Measurements from ENCODE around the gene KCNAB1.
A peak's percentile ranks its signal among the peaks of the same experiment; 100 is the strongest.
"Not testable (repeated sequence)": the region's sequence is repeated elsewhere in the genome, so short reads cannot be mapped to it uniquely, and the experiment has no call there.

KCNAB1 gene

DNA sequence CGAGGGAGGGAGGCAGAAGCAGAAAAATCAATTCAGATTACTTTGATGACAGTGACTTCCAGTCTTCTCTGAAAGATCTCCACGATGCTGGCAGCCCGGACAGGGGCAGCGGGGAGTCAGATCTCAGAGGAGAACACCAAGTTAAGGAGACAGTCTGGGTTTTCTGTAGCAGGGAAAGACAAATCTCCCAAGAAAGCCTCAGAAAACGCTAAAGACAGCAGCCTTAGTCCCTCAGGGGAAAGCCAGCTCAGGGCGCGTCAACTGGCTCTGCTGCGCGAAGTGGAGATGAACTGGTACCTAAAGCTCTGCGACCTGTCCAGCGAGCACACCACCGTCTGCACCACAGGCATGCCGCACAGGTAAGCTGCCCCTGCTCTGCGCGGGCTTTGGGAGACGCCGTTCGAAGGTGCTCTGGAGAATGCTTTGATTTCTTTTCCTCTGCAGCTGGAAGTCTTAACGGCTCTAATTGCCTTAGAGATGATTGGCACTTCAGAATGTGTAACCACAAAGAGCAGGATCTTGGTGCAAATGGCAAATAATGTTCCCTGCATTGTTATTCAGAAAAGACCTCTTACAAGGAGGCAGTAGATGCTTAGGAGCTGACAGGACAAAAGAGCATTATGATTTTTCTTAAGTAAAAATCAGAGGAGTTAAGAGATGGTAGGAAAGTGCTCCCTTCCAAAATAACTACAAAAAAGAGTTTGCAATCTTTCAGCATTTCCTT, at the start of gene KCNAB1:
Gene KCNAB1, plus strand, starts transcription at position 51 of the 724 bp plus-strand sequence.
- DNase-seq: no peak

DNA sequence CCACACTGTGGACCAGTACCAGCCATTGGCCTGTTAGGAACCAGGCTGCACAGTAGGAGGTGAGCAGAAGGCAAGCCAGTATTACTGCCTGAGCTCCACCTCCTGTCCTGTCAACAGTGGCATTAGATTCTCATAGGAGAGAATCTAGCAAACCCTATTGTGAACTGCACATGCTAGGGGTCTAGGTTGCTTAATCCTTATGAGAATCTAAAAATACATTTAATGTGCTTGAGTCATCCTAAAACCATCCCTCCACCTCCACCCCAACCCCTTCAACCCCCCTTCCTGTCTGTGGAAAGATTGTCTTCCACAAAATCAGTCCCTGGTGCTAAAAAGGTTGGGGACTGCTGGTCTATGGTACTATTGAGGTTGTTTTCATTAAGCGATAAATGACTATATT, 49.3 kb upstream of the KCNAB1 start:
- DNase-seq: no peak

DNA sequence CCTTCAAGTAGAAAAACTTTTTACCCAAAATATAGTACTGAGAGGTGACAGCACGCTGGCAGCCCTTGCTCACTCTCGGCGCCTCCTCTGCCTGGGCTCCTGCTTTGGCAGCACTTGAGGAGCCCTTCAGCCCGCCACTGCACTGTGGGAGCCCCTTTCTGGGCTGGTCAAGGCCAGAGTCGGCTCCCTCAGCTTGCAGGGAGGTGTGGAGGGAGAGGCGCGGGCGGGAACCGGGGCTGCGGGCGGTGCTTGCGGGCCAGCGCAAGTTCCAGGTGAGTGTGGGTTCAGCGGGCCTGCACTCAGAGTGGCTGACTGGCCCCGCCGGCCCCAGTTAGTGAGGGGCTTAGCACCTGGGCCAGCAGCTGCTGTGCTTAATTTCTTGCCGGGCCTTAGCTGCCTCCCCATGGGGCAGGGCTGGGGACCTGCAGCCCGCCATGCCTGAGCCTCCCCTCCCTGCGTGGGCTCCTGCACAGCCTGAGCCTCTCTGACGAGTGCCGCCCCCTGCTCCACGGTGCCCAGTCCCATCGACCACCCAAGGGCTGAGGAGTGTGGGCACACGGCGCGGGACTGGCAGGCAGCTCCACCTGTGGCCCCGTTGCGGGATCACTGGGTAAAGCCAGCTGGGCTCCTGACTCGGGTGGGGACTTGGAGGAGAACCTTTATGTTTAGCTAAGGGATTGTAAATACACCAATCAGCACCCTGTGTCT, 47.3 kb upstream of the KCNAB1 start:
- DNase-seq: not testable (repeated sequence)

GRCh38 chr3:156090126-156090525, 30.3 kb upstream of the KCNAB1 start:
- DNase-seq: peak in 5 of 58 donors; percentile 4 to 30 (median 8)

GRCh38 chr3:156093964-156094363, 26.4 kb upstream of the KCNAB1 start:
- no peak for DNase-seq

DNA sequence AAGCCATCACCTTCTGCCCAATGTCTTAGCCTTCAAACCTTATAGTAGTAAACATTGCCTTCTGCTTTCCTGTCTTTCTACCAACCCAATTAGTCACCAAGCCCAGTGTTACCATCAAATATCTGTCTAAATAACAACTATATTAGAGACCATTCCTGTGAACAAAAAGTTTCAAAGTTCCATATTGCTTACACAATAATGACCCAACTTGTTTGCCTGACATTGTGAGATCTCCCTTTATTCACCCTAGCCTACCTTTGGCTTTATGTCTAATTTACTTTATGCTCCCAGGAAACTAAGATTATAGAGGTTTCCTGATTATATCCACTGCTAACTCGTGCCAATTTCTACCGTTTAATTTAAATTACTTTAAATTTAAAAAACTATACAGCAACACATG, 26.0 kb upstream of the KCNAB1 start:
- no peak for DNase-seq

GRCh38 chr3:156095652-156096051, 24.7 kb upstream of the KCNAB1 start:
- not testable (repeated sequence) for DNase-seq

GRCh38 chr3:156098437-156099035, 21.8 kb upstream of the KCNAB1 start:
- no peak for DNase-seq

GRCh38 chr3:156099348-156099747, 21.0 kb upstream of the KCNAB1 start:
- DNase-seq: not testable (repeated sequence)

DNA sequence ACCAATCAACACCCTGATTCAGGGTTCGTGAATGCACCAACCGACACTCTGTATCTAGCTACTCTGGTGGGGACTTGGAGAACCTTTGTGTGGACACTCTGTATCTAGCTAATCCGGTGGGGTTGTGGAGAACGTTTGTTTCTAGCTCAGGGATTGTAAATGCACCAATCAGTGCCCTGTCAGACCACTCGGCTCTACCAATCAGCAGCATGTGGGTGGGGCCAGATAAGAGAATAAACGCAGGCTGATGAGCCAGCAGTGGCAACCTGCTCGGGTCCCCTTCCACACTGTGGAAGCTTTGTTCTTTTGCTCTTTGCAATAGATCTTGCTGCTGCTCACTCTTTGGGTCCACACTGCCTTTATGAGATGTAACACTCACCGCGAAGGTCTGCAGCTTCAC, 20.4 kb upstream of the KCNAB1 start:
- not testable (repeated sequence) for DNase-seq

- DNase-seq: no peak
These were observed 18.0 kb upstream of the KCNAB1 start for GRCh38 chr3:156102267-156102931.

GRCh38 chr3:156106721-156107373, 13.5 kb upstream of the KCNAB1 start:
- DNase-seq: no peak

- DNase-seq: no peak
These were observed 12.9 kb upstream of the KCNAB1 start for GRCh38 chr3:156107504-156107903.

- no peak for DNase-seq
These were observed 11.8 kb upstream of the KCNAB1 start for GRCh38 chr3:156108616-156109015.

- DNase-seq: peak in 14 of 58 donors; percentile 2 to 44 (median 16)
These were observed 10.4 kb upstream of the KCNAB1 start for GRCh38 chr3:156109989-156110388.

GRCh38 chr3:156126467-156126866, 6.1 kb downstream of the KCNAB1 start:
- no peak for DNase-seq

GRCh38 chr3:156131241-156131640, 10.9 kb downstream of the KCNAB1 start:
- DNase-seq: no peak

GRCh38 chr3:156131799-156132198, 11.4 kb downstream of the KCNAB1 start:
- DNase-seq: no peak

GRCh38 chr3:156132313-156132712, 11.9 kb downstream of the KCNAB1 start:
- peak in 1 of 58 donors; percentile 29 for DNase-seq

- DNase-seq: no peak
These were observed 12.7 kb downstream of the KCNAB1 start for GRCh38 chr3:156133076-156133475.

DNA sequence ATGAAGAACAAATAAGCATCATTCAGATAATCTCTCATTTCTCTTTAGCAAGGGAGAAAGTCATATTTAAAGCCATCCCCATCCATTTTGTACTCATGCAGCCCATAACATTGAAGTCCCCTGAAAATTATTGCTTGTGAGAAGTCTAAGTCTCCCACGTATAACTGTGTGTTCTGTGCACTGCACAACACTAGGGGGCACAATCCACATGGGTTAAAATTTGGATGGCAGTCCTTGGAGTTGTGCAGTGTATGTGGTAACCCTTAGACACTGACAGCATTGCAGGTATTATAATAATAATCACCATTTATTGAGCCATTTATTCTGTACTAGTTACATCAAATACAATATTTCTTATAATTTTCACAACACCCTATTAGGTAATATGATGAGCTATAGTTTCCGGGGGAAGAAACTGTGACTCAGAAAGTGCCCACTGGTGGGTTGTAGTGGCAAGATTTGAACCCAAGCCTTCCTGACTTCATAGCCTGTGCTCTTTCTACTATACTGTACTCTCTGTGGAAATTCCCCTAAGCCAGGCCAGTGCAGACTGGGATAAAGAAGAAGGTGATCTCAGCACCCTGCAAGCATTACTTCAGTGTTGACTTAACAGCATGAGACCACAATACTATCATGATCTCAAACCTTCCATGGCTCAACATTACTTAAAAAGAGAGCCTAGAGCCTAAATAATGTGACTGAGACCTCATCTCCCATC, 15.7 kb downstream of the KCNAB1 start:
- no peak for DNase-seq
